Activated CD8-positive, alpha-beta T cell treated with anti-CD3 and anti-CD28 coated beads, Interleukin-2, amount 10 ng/mL, durations not matched to agents 7 days and 5 days (primary cell): ENCODE measurements around the gene ZMIZ1. TPM values are rescaled to one million over a fixed set of nuclear protein-coding genes. Genes with fewer than 3 reads are reported as not detected.

Source experiments
- ATAC-seq: fragments of 150-1000 bp; cut with Tn5 transposase; one replicate; pipeline ENCODE4 v1.10.0; 2021; ENCODE audit warnings: moderate library complexity
- CTCF ChIA-PET: fragments of 350-600 bp; sonication (Branson Sonifier 250); formaldehyde crosslinking; loops from one replicate; lab custom pipeline; 2021; ENCODE audit warnings: antibody characterized with exemption; lab: Charles Lee
- POLR2A ChIA-PET: fragments of 350-600 bp; sonication (Branson Sonifier 250); formaldehyde crosslinking; loops from one replicate; lab custom pipeline; 2021; ENCODE audit warnings: antibody characterized with exemption; lab: Charles Lee
- DNase-seq: peaks from one replicate; pipeline ENCODE4 v3.0.0-alpha.2; 2020
- H3K27ac Mint-ChIP-seq: one replicate; pipeline ENCODE4 v1.8.0; 2021; ENCODE audit warnings: mild to moderate bottlenecking, mixed read lengths
- H3K27me3 Mint-ChIP-seq: one replicate; pipeline ENCODE4 v1.8.0; 2021; ENCODE audit warnings: low read depth, mixed read lengths
- H3K36me3 Mint-ChIP-seq: one replicate; pipeline ENCODE4 v1.8.0; 2021; ENCODE audit warnings: low read depth, mixed read lengths
- H3K4me1 Mint-ChIP-seq: one replicate; pipeline ENCODE4 v1.8.0; 2021; ENCODE audit warnings: low read depth, mixed read lengths
- H3K4me3 Mint-ChIP-seq: one replicate; pipeline ENCODE4 v1.8.0; 2021; ENCODE audit warnings: mild to moderate bottlenecking, mixed read lengths
- H3K9me3 Mint-ChIP-seq: one replicate; pipeline ENCODE4 v1.8.0; 2022; ENCODE audit warnings: mixed read lengths; ENCODE audit not compliant: insufficient read depth
- total RNA-seq, 2 experiments: library from RNA; stranded (reverse); gene quantifications; one replicate each; pipeline ENCODE4 v1.2.3, GENCODE V29; 2021

The ZMIZ1 gene
- total RNA-seq, 2 experiments from 2014 or later = 39.9 to 40.6 TPM

DNA sequence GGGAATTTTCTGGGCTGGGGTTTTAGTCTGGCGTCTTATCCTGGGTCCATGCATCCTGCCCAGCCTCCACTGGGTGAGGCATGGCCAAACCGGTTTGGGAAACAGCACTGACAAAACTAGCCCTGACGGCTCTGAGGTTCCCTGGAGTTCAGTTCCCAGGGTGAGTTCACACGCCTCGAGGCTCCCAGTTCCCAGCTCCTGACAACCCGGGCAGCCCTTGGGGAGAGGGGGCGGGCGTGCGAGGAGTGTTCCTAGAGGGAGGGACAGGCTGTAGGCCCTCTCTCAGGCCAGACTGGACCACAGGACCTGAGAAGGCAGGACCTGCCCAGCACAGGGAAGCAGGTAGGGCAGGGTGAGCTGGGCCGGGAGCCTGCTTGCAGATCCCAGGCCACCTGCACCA is 196.2 kb downstream of the ZMIZ1 start:
- H3K9me3 Mint-ChIP-seq = no peaks in the 10 kb centered on the region
- ChIA-PET POLR2A (interaction anchor here (1.9 kb wide), 1 partner anchor 15 kb away, joined by 7 read pairs; no protein-coding TSS in a partner anchor), CTCF (interaction anchor here (1.0 to 1.6 kb wide), 2 partner anchors 15 to 80 kb away, joined by 3 to 4 read pairs; no protein-coding TSS in a partner anchor)
- ATAC-seq (no peak), DNase-seq (no peak)
- H3K27ac Mint-ChIP-seq = no peak overlapping the region
- no peaks in the 10 kb centered on the region for H3K27me3 Mint-ChIP-seq
- peaks cover 50% of the 10 kb centered on the region for H3K4me1 Mint-ChIP-seq
- H3K36me3 Mint-ChIP-seq = peaks cover 4% of the 10 kb centered on the region
- no peak overlapping the region for H3K4me3 Mint-ChIP-seq

DNA sequence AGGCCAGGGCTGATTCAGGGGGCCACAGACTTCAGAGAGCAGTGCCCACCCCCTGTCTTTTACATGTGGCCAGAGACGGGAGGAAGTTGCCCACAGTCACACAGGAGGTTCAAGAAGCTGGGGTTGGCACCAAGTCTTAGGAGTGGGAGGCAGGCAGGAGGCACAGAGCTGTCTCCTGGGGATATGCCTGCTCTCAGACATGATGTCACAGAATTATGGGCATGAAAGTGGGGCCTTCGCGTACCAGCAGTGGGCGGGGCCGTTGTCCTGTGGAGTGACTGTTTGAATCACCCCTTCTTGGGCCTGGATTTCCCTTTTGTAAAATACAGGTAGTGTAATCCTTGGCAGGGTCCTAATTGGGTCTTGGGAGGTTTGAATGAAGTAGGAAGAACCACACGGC is 197.3 kb downstream of the ZMIZ1 start:
- Mint-ChIP-seq H3K36me3 (peaks cover 6% of the 10 kb centered on the region), H3K27ac (peak overlapping the region; percentile 67), H3K4me3 (no peak overlapping the region), H3K9me3 (no peaks in the 10 kb centered on the region), H3K27me3 (no peaks in the 10 kb centered on the region), H3K4me1 (peaks cover 47% of the 10 kb centered on the region)
- ChIA-PET POLR2A (interaction anchor here (0.8 to 1.9 kb wide), 2 partner anchors 16 to 217 kb away, joined by 3 to 7 read pairs; no protein-coding TSS in a partner anchor), CTCF (interaction anchor here (0.8 to 1.6 kb wide), 3 partner anchors 18 to 79 kb away, joined by 3 read pairs; no protein-coding TSS in a partner anchor)
- ATAC-seq (no peak), DNase-seq (no peak)

- Mint-ChIP-seq H3K36me3 (peaks cover 6% of the 10 kb centered on the region), H3K27me3 (no peaks in the 10 kb centered on the region), H3K9me3 (no peaks in the 10 kb centered on the region), H3K4me1 (peaks cover 47% of the 10 kb centered on the region), H3K4me3 (no peak overlapping the region), H3K27ac (peak overlapping the region; percentile 76)
- ChIA-PET POLR2A (no interaction called here), CTCF (interaction anchor here (0.8 to 1.6 kb wide), 4 partner anchors 18 to 79 kb away, joined by 3 read pairs; no protein-coding TSS in a partner anchor)
- ATAC-seq (peak; percentile 22), DNase-seq (no peak)
Measured at GRCh38 chr10:79266543-79267312, 198.0 kb downstream of the ZMIZ1 start.

- H3K27ac Mint-ChIP-seq = no peak overlapping the region
- no peak overlapping the region for H3K4me3 Mint-ChIP-seq
- POLR2A ChIA-PET = no interaction called here
- no peak for ATAC-seq
- no peak for DNase-seq
- CTCF ChIA-PET = interaction anchor here (0.6 to 1.6 kb wide), 3 partner anchors 17 to 107 kb away, joined by 3 read pairs; no protein-coding TSS in a partner anchor
- peaks cover 42% of the 10 kb centered on the region for H3K4me1 Mint-ChIP-seq
- H3K27me3 Mint-ChIP-seq = no peaks in the 10 kb centered on the region
- H3K36me3 Mint-ChIP-seq = peaks cover 6% of the 10 kb centered on the region
- no peaks in the 10 kb centered on the region for H3K9me3 Mint-ChIP-seq
Measured at GRCh38 chr10:79267499-79267898, 198.7 kb downstream of the ZMIZ1 start.

DNA sequence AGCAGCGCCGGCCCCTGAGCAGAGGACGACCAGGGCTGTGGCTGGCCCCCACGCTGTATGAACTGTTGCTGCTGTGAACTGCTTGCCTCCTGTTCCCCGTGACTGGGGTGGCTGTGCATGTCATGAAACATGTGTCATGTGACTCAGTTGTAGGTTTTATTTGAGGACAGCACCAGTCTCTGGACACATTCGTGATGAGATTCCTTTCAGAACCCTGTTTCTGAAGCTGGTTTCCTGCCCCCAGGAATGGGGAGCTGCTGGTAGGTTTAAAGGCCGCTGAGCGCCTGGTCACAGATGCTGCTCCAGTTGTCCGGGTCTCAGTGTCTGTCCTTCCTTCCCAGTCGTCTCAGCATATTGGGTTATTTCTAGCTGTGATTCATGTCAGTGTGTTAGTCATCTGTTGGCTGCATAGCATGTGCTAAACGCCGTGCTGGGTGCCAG is 199.4 kb downstream of the ZMIZ1 start:
- POLR2A ChIA-PET = no interaction called here
- Mint-ChIP-seq H3K4me1 (peaks cover 42% of the 10 kb centered on the region), H3K36me3 (peaks cover 6% of the 10 kb centered on the region), H3K27ac (peak overlapping the region; percentile 44), H3K9me3 (no peaks in the 10 kb centered on the region), H3K4me3 (no peak overlapping the region), H3K27me3 (no peaks in the 10 kb centered on the region)
- CTCF ChIA-PET = interaction anchor here (1.6 kb wide), 1 partner anchor 106 kb away, joined by 3 read pairs; no protein-coding TSS in a partner anchor
- no peak for ATAC-seq
- no peak for DNase-seq

DNA sequence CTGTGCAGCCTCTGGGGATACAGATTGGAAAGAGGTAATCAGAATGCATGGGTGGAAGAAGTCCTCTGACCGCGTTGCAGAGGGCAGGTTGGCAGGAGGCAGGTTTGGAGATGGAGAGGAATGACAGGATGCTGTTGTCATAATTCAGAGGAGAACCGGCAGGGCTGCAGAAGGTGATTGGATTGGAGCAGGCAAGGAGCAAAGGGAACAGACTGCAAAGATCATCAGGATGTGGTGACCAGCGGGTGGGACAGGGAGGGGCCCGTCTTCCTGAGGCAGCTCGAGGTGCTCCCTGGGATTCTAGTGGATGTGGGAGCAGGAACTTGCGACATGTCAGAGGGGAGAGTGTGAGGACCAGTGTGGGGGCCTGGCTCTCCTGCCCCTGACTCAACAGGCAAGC is 200.0 kb downstream of the ZMIZ1 start:
- Mint-ChIP-seq H3K4me1 (peaks cover 42% of the 10 kb centered on the region), H3K36me3 (peaks cover 6% of the 10 kb centered on the region), H3K9me3 (no peaks in the 10 kb centered on the region), H3K27ac (peak overlapping the region; percentile 44), H3K4me3 (no peak overlapping the region), H3K27me3 (no peaks in the 10 kb centered on the region)
- DNase-seq = no peak
- ChIA-PET CTCF (interaction anchor here (1.6 kb wide), 1 partner anchor 106 kb away, joined by 3 read pairs; no protein-coding TSS in a partner anchor), POLR2A (no interaction called here)
- ATAC-seq = no peak

DNA sequence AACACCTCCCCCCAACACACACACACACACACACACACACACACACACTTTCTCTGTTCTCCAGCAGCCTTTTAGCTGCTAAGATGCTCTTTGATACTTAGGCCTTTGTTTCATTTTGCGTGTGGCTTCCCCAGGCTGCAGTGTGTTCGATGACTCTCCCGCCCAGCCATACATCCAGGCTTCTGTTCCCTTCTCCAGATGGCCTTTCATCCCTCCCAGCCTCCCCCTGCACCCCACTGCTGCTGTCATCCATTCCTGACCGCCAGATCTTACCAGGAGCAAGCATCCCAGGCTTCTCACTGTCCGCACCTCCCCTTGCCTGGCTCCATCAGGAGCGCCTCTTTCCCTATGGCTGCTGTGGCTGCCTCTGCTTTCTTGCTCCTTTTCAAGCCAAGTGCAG is 200.7 kb downstream of the ZMIZ1 start:
- ATAC-seq = no peak
- Mint-ChIP-seq H3K4me1 (peaks cover 41% of the 10 kb centered on the region), H3K27me3 (no peaks in the 10 kb centered on the region), H3K4me3 (no peak overlapping the region), H3K36me3 (peaks cover 6% of the 10 kb centered on the region), H3K27ac (peak overlapping the region; percentile 2), H3K9me3 (no peaks in the 10 kb centered on the region)
- CTCF ChIA-PET = no interaction called here
- POLR2A ChIA-PET = interaction anchor here (0.6 kb wide), 1 partner anchor 33 kb away, joined by 3 read pairs; no protein-coding TSS in a partner anchor
- no peak for DNase-seq

GRCh38 chr10:79269969-79270368 is 201.2 kb downstream of the ZMIZ1 start:
- no peak for DNase-seq
- ATAC-seq = no peak
- Mint-ChIP-seq H3K27me3 (no peaks in the 10 kb centered on the region), H3K27ac (no peak overlapping the region), H3K36me3 (peaks cover 6% of the 10 kb centered on the region), H3K4me3 (no peak overlapping the region), H3K9me3 (no peaks in the 10 kb centered on the region), H3K4me1 (peaks cover 39% of the 10 kb centered on the region)
- CTCF ChIA-PET = no interaction called here
- POLR2A ChIA-PET = interaction anchor here (0.6 kb wide), 1 partner anchor 34 kb away, joined by 3 read pairs; no protein-coding TSS in a partner anchor

DNA sequence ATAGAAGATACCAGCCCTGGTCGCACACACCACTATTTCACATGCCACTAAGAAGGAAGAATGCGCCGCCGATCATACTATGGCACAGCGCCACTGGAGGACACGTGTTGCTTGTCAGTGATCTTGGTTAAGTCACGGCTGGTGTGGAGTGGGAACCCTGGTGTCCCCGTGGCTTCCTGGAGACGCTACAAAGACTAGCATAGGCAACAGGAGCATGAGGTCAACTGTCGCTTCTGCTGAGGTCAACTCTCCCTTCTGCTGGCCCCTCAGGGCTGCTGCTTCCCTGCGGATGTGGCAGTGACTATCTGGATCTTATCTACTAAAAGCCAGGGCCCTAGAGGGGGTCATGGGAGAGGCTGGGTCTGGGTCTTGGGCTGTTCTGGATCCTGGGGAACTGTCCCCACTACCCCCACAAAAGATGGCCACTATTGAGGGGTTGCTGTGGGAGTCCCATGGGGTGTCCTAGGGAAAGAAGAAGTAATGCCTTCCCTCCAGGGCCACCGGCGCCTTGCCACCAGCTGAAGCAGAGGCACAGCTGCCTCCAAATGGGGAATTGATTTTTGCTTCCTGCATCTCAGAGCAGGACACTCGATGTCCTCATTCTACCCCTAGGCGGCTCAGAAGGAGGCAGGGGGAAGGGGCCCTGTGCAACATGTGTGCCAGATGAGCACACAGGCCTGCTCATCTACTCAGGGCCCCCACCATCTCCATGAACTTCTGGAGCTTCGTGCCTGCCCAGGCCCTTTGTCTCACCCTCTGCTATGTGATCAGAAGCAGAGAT is 201.9 kb downstream of the ZMIZ1 start:
- Mint-ChIP-seq H3K4me3 (no peak overlapping the region), H3K4me1 (peaks cover 36% of the 10 kb centered on the region), H3K27me3 (no peaks in the 10 kb centered on the region), H3K36me3 (peaks cover 6% of the 10 kb centered on the region), H3K9me3 (no peaks in the 10 kb centered on the region), H3K27ac (no peak overlapping the region)
- CTCF ChIA-PET = no interaction called here
- POLR2A ChIA-PET = no interaction called here
- DNase-seq (no peak), ATAC-seq (no peak)

DNA sequence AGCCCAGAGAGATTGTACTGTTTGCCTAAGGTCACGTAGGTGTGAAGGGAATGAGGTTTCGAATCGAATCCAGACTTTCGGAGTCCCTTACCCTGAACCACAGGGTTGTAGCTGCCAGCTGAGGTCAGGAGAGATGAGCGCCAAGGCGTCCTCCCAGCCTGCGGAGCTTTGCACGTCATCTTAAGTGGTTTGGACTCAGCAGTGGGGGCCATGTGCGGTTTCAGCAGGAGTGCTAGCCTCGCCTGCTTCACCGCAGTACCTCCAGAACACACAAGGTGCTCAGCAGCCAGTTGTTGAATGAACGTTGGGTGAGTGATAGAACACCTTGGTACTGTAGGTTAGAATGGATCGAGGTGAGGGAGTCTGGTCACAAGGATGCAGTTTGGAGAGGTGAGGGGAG is 203.6 kb downstream of the ZMIZ1 start:
- H3K27ac Mint-ChIP-seq = no peak overlapping the region
- no peak for ATAC-seq
- H3K9me3 Mint-ChIP-seq = no peaks in the 10 kb centered on the region
- no peak for DNase-seq
- H3K36me3 Mint-ChIP-seq = peaks cover 8% of the 10 kb centered on the region
- POLR2A ChIA-PET = interaction anchor here (1.0 kb wide), 1 partner anchor 11 kb away, joined by 3 read pairs; no protein-coding TSS in a partner anchor
- H3K4me3 Mint-ChIP-seq = no peak overlapping the region
- CTCF ChIA-PET = interaction anchor here (0.9 kb wide), 1 partner anchor 12 kb away, joined by 5 read pairs; no protein-coding TSS in a partner anchor
- H3K4me1 Mint-ChIP-seq = peaks cover 20% of the 10 kb centered on the region
- no peaks in the 10 kb centered on the region for H3K27me3 Mint-ChIP-seq

DNA sequence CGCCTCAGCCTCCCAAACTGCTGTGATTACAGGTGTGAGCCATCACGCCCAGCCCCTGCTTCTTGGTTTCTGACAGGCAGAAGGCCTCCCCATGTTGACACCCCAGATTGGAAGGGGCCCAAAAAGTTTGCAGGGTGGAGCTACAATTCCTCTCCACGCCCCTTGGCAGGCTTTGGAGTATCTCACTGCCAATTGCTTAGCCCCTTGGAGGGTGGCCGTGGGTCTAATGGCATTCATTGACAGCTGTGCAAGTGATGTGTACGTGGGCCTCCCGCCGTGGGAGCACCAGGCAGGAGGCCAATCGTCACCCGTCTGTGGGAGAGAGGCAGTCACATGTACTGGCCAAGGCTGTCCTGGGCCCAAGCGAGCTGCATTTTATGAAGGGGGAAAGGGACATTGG is 204.8 kb downstream of the ZMIZ1 start:
- CTCF ChIA-PET = no interaction called here
- Mint-ChIP-seq H3K36me3 (peaks cover 10% of the 10 kb centered on the region), H3K9me3 (no peaks in the 10 kb centered on the region), H3K27ac (no peak overlapping the region), H3K4me3 (no peak overlapping the region), H3K27me3 (no peaks in the 10 kb centered on the region), H3K4me1 (peaks cover 10% of the 10 kb centered on the region)
- ATAC-seq (no peak), DNase-seq (no peak)
- POLR2A ChIA-PET = no interaction called here
